NOMO-1 treated with DMSO at 0.1 percent for 48 hours (cell line): Measurements from ENCODE around the gene IGHMBP2.
A peak's percentile ranks its signal among the peaks of the same experiment; 100 is the strongest.
"Not testable (repeated sequence)": the region's sequence is repeated elsewhere in the genome, so short reads cannot be mapped to it uniquely, and the experiment has no call there.

Source experiments
- DNase-seq: peaks from one replicate; lab custom pipeline; 2025; ENCODE audit not compliant: unreplicated experiment; lab: John Stamatoyannopoulos, UW

The IGHMBP2 gene

GRCh38 chr11:68903288-68904247, at the start of gene IGHMBP2, which contains the start of gene MRPL21:
TSS of gene IGHMBP2 (plus strand) at chr11:68903891. CDS start at chr11:68903953, 62 bp downstream.
TSS of gene MRPL21 (minus strand) at chr11:68903832. CDS start at chr11:68903810, 22 bp downstream.
- DNase-seq, result peak; percentile 67

DNA sequence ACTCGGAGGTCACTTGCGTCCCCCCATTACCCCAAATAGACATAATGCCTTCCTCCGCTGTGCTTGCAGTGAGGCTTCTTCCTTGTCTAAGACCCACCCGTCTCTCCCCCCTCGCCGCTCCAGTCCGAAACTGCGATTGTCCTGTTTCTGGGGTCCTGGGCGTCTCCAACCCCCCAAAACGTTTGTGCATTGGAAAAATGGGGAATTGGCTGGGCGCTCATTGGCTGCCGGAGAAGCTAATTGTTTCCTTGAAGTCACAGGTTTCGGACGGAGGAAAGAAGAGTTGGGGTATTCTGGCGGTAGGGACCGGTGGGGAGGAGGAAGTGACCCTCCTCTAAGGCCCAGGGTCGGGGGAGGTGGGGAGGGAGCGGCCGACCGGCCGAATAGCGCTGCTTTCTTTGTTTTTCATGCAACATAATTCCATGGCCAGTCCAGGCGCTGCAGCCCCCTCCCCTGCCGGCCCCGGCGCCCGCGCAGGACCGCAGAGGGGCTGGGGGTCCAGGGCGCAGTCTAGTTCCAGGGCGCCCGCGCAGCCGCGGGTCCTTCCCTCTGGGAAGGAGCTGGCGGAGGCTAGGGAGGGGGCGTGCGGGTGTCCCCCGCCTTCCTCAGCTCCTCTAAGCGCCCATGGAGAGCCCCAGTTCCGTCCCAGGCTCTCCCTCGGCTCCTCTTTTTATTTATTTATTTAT, 49.3 kb upstream of the IGHMBP2 start:
- DNase-seq, result no peak

- peak; percentile 65 for DNase-seq
Measured at GRCh38 chr11:68855205-68855981, 48.3 kb upstream of the IGHMBP2 start.

DNA sequence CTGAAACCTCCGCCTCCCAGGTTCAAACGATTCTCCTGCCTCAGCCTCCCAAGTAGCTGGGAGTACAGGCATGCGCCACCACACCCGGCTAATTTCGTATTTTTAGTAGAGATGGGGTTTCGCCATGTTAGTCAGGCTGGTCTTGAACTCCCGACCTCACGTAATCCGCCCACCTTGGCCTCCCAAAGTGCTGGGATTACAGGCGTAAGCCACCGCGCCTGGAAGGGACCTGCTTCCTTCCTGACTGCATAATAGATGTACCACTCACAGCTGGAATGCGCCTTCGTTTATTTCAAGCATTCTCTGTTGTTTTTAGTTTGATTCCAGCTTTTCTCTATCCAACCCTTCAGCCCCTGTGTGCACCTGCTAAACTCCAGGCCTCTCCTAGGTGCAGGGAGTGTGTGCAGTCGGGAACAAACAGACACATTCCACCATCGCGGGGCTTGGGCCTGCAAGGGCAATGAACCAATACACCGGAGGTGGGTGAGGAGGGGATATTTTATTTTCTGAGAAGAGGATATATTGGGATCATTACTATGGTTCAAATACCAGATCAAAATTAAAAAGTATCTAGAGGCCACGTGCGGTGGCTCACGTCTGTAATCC, 47.2 kb upstream of the IGHMBP2 start:
- not testable (repeated sequence) for DNase-seq

GRCh38 chr11:68857037-68857586, 46.6 kb upstream of the IGHMBP2 start:
- DNase-seq, result no peak

DNA sequence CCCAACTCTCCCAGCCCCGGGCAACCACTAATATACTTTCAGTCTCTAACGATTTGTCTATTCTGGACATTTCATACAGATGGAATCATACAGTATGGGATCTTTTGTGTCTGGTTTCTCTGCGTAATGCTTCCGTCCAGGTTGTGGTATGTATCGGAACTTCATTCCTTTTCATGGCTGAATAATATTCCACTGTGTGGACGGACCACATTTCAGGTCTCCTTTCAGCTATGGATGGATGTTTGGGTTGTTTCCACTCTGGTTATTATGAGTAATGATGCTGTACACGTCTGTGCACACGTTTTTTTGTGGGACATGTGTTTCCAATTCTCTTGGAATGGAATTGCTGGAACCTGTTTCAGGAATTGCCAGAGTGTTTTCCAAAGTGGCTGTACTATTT, 44.6 kb upstream of the IGHMBP2 start:
- DNase-seq, result no peak

DNA sequence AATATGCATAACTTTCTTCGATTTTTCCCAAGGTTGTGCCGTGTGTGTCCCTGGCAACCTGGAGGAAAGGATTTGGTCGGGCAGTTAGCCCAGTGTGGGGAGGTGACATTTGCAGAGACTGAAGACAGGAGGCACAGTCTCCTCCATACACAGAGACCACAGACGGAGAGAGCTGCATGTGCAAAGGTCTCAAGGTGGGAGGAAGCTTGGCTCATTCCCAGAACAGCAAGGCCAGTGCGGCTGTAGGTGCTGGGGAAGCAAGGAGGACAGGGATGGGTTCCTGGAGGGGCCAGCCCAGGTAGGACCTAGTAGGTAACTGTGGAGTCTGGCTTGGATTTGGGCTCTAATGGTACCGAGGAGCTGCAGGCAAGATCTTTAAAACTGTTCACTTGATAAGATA, 41.3 kb upstream of the IGHMBP2 start:
- no peak for DNase-seq

DNA sequence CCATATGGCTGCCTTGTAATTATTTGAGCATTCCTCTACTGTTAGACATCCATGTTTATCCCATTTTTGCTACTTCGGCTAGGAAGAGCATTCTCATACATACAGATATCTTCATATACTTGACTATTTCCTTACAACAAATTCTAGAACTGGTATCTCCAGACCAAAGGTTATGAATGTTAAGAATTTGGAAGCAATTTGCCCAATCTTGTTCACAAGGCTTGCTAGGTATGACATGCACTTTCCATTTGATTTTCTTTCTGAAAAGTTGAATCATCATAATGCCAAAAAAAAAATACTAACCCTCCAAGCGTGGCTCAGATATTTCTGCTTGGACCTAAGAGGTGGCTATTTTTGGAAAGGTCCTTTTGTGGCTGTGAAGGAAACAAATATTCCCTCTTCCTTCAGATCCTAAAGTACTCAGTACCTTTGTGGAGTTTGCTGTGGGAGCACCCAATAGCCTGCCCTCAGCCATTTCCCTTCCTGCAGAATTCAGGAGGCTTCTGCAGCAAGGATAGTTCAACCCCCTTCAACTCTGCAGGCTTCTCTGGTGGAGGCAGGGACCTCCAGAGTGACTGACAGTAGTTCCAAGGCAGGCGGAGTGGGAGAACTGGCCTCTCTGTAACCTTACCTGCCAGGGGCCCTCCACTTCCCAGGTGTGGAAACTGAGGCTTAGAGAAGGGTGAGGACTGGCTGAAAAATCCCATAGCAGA, 40.0 kb upstream of the IGHMBP2 start:
- no peak for DNase-seq

DNA sequence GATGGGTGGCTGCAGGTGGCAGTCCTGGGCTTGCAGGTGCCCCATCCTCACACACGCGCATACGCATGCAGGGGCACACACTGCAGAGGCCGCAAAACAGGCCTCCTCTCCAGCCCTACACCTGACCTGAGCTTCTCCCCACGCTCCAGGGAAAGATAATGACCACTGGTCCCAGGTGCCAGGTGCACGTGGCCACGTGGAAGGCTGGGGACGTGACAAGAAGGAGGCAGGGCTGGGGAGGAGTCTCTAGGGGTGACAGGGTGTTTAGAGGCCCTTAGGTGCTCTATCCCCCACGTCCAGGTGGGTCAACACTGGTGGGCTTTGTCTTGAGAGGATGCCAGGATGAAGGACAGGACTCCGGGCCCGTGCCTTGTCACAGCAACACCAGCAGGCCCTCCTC, 38.5 kb upstream of the IGHMBP2 start:
- DNase-seq, result no peak

GRCh38 chr11:68867066-68867465, 36.6 kb upstream of the IGHMBP2 start:
- no peak for DNase-seq

DNA sequence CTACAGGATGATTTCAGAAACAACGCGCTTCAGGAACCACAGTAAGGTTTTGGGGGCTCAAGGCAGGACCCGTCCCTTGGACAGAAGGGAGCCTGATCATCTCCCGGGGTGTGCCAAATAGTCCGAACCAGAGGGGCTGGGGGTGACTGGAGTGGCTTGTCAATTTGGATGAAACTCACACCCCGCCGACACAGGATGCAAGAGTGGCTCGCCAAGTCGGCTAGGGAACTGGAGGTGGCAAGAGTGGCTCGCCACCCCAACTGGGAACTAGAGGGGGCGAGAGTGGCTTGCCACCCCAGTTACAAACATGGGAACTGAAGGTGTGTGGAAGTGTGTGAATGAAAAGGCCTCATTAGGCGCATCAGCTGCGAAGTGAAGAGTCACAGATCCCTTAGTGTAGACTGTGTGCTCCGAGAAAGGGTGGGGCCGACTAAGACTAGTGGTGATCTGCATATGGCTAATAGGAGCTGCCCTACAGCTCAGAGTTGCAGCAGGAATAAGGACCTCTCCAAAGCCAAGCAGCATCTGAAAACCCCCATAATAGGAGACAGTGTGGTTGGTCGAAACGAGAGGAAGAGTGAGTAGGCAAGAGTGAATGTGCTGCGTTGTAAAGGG, 35.4 kb upstream of the IGHMBP2 start:
- no peak for DNase-seq

GRCh38 chr11:68870470-68870869, 33.2 kb upstream of the IGHMBP2 start:
- no peak for DNase-seq

DNA sequence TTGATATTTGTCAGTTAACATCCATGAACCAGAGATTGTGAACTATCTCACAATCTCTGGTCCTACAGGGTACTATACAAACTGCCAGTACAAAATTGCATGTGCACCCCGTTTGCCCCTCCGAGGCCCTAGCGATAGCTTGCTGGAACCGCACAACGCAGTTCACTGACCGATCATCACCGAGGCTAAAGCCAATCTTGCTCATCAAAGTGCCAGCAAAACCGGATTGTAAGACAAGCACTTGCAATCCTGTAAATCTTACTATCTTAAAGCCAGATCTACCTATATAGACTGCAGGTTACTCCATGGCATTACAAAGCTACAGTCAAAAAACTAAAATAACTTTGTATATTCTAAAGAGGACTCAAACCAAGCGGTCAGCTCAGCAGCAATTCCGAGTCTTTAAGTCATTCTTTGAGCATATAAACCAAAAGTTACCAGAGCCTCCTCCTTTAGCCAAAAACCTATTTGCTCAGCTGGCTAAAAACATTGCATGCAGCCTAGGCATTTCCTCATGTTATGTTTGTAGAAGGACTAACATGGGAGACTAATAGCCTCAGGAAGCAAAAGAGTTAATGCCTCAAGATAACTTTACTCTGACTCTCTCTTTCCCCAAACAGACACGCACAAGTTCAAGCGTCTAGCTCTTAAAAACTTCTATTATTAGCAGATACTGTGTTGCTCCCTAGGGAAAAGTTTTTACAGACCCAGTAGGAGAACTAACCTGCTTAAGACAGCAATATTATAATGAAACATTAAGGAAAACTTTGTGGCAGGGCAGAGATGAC, 31.3 kb upstream of the IGHMBP2 start:
- no peak for DNase-seq

- no peak for DNase-seq
Measured at GRCh38 chr11:68878022-68878421, 25.7 kb upstream of the IGHMBP2 start.

- no peak for DNase-seq
Measured at GRCh38 chr11:68880851-68881250, 22.8 kb upstream of the IGHMBP2 start.

GRCh38 chr11:68881320-68881719, 22.4 kb upstream of the IGHMBP2 start:
- DNase-seq, result no peak

DNA sequence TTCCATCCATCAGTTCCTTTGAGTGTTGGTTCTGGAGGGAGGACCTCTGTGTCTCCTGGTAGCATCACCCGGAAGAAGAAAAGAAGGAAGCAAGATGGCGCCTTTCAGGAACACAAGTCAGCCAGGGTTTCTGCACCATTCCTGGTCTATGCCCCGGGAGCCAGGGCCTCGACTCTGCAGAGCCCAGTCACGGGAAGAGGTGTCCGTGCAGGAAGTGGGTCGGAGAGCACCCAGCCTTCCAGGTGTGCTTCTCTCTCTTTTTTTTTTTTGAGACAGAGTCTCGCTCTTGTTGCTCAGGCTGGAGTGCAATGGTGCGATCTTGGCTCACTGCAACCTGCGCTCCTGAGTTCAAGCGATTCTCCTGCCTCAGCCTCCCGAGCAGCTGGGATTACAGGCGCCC, 21.3 kb upstream of the IGHMBP2 start:
- DNase-seq, result no peak

DNA sequence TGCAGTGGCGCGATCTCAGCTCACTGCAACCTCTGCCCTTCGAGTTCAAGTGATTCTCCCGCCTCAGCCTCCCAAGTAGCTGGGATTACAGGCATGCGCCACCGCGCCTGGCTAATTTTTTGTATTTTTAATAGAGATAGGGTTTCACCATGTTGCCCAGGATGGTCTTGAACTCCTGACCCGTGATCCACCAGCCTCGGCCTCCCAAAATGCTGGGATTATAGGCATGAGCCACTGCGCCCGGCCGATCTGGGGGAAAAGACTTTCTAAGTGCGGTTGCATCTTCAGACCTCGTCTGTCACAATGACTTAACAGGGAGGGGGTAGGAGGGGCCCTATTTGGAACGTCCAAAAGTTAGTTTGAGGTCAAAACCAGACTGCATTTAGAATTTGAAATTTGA, 18.9 kb upstream of the IGHMBP2 start:
- DNase-seq, result not testable (repeated sequence)
